Effector memory CD8-positive, alpha-beta T cell (primary cell): ENCODE measurements around the gene NPDC1.

Experiments used
- ATAC-seq: fragments of 150-1000 bp; cut with Tn5 transposase; replicated peaks from 2 replicates; pipeline ENCODE4 v1.10.0; 2021; ENCODE audit warnings: mild to moderate bottlenecking, moderate library complexity
- DNase-seq, 3 experiments: peaks; one replicate each; pipeline ENCODE4 v3.0.0; 2021
- H3K27ac Mint-ChIP-seq, 2 donors: one replicate each; pipeline ENCODE4 v1.8.0; 2022; ENCODE audit warnings: mild to moderate bottlenecking in 2 of 2, mixed read lengths in 2 of 2, moderate library complexity in 2 of 2
- H3K27me3 Mint-ChIP-seq, 2 donors: one replicate each; pipeline ENCODE4 v1.8.0; 2022; ENCODE audit warnings: mixed read lengths in 2 of 2
- H3K36me3 Mint-ChIP-seq: one replicate; pipeline ENCODE4 v1.8.0; 2022; ENCODE audit warnings: mild to moderate bottlenecking, moderate library complexity, mixed read lengths; ENCODE audit not compliant: insufficient read depth
- H3K4me1 Mint-ChIP-seq, 2 donors: one replicate each; pipeline ENCODE4 v1.8.0; 2022; ENCODE audit warnings: low read depth in 2 of 2, mixed read lengths in 2 of 2
- H3K4me3 Mint-ChIP-seq, 2 donors: one replicate each; pipeline ENCODE4 v1.8.0; 2022; ENCODE audit warnings: mild to moderate bottlenecking in 2 of 2, mixed read lengths in 2 of 2, moderate library complexity in 2 of 2
- H3K9me3 Mint-ChIP-seq, 2 donors: one replicate each; pipeline ENCODE4 v1.8.0; 2022; ENCODE audit warnings: mixed read lengths in 2 of 2
- total RNA-seq, 9 experiments: gene quantifications; one replicate each; lab custom pipeline; 2026; lab: John Stamatoyannopoulos, UW

Gene NPDC1, protein sequence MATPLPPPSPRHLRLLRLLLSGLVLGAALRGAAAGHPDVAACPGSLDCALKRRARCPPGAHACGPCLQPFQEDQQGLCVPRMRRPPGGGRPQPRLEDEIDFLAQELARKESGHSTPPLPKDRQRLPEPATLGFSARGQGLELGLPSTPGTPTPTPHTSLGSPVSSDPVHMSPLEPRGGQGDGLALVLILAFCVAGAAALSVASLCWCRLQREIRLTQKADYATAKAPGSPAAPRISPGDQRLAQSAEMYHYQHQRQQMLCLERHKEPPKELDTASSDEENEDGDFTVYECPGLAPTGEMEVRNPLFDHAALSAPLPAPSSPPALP
- total RNA-seq, result 7.6 to 41.0 (median 16.1) reads per million in 9 experiments

DNA sequence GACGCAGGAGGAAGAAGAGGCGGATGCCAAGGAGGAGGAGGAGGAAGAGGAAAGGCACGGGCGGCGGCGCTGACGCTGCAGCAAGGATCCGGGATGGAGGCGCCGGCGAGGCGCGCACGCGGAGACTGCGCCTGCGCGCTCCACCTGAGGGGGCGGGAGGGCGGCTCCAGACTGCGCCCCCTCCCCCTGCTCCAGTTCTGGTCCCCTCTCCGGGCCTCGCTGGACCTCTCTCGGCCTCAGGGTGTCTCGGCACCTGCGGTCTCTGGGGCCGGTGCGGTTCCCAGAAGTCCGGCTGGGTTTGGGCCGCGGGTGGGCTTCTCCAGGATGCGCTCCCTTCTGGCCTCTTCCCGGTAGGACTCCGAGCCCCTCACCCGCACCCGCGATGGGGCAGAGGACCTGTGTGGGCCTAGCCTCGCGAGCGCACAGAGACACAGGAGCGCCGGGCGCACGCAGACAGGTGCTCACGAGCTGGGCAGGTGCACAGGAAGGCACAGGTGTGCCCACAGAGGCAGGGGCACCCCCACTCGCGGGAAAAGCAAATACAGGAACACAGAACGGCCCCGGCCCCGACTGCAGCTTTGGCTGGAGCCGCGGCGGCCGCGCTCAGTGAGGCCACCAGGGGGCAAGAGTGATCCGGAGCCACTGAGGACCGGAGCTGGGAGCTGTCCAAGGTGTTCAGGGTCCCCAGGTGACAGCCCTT lies at the start of gene NPDC1:
NPDC1 (minus strand) TSS at position 90 of the 700 bp plus-strand sequence. CDS start 188 bp downstream, outside the sequence.
- H3K27me3 Mint-ChIP-seq, result peaks cover 27 to 48% of the 10 kb centered on the region in 2 donors
- no peak within 1 kb of the TSS for H3K27ac Mint-ChIP-seq
- H3K36me3 Mint-ChIP-seq, result peaks cover 28% of the 10 kb centered on the region
- ATAC-seq (peak; percentile 83), DNase-seq (peak; percentile 78 to 82 (median 78))
- peaks cover 7 to 21% of the 10 kb centered on the region in 2 donors for H3K4me1 Mint-ChIP-seq
- no peaks in the 10 kb centered on the region for H3K9me3 Mint-ChIP-seq
- H3K4me3 Mint-ChIP-seq, result peak within 1 kb of the TSS; percentile 71 to 82

DNA sequence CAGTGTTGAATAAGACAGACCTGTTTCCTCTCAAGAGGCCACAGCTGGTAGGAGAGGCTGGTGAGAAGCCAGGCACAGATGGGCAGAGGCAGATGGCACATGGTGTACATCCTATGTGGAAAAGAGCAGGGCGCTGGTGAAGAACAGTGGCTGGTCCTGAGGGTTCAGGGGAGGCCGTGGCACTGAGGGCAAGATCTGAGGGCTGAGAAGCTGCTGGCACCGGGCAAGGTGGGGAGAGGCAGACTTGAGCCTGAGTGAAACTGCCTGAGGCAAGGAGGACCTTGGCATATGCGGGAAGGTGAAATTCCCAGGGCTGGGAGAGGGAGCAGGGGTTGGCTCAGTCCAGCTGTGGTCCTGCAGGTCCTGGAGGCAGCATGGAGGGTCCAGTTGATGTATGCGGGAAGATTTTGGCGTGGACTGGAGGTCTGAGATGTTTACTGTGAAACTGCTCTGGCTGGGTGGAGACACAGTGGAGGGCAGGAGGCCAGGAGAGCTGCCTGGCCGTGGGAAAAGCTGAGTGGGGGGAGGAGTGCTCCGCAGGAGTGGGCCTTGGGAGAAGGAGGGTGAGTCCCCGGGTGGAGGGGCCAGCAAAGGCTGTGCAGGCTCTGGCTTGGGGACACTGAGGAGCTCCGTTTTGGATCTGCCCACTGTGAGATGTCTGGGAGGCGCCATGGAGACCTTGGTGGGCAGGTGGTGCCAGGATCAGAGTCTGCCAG lies 43.4 kb upstream of the NPDC1 start:
- H3K27ac Mint-ChIP-seq, result peak overlapping the region in 1 of 2 donors; percentile 50
- ATAC-seq, result no peak
- peaks cover 26 to 28% of the 10 kb centered on the region in 2 donors for H3K4me1 Mint-ChIP-seq
- H3K9me3 Mint-ChIP-seq, result no peaks in the 10 kb centered on the region
- no peak for DNase-seq
- peaks cover 38% of the 10 kb centered on the region for H3K36me3 Mint-ChIP-seq
- H3K27me3 Mint-ChIP-seq, result no peaks in the 10 kb centered on the region
- H3K4me3 Mint-ChIP-seq, result no peak overlapping the region

DNA sequence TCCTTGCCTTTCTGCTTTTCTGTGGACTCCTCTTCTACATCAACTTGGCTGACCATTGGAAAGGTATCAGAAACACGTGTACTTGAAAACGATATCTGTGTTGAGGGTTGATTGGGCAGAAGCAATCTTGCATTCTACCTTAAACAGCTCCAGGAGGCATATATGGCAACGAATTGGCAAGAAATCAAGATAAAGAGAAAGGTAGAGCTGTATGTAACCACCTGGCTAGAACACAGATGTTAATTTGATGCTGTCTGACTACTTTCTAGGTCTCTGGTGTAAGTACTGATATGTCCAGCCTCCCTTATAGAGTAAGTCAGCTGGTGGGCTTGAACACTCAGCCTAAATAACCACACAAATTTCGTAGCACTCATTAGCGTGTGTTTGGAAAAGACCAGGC lies 42.1 kb upstream of the NPDC1 start:
- peaks cover 24 to 28% of the 10 kb centered on the region in 2 donors for H3K4me1 Mint-ChIP-seq
- H3K27ac Mint-ChIP-seq, result peak overlapping the region; percentile 83
- H3K9me3 Mint-ChIP-seq, result no peaks in the 10 kb centered on the region
- DNase-seq, result no peak
- H3K27me3 Mint-ChIP-seq, result no peaks in the 10 kb centered on the region
- ATAC-seq, result no peak
- H3K4me3 Mint-ChIP-seq, result peak overlapping the region; percentile 79 to 80
- H3K36me3 Mint-ChIP-seq, result peaks cover 38% of the 10 kb centered on the region

DNA sequence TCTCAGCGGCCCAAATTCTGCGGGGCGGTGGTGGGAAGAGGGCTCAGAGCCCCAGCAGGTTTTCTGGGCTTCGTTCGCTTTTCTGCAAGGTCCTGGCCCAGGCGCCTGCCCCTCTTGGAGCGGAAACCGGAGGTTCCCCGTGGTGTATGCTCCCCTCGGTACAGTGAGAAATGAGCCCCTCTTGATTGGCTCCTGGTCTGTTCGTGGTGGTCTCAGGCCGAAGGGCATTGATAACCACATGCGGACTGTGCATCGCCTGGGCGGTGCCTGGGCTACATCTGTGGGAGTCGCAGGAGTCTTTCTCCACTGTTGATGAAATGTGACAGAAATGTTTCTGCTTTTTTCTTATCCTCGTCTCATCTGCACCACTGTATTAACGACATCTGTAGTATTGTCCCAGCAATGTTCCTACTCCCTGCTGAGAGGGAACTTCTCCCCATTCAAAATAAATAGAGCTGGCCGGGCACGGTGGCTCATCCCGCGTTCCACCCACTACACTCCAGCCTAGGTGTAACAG lies 41.5 kb upstream of the NPDC1 start:
- Mint-ChIP-seq H3K27me3 (no peaks in the 10 kb centered on the region), H3K27ac (peak overlapping the region; percentile 83), H3K9me3 (no peaks in the 10 kb centered on the region), H3K4me1 (peaks cover 24 to 28% of the 10 kb centered on the region in 2 donors), H3K4me3 (peak overlapping the region; percentile 79 to 80), H3K36me3 (peaks cover 35% of the 10 kb centered on the region)
- ATAC-seq, result no peak
- no peak for DNase-seq

DNA sequence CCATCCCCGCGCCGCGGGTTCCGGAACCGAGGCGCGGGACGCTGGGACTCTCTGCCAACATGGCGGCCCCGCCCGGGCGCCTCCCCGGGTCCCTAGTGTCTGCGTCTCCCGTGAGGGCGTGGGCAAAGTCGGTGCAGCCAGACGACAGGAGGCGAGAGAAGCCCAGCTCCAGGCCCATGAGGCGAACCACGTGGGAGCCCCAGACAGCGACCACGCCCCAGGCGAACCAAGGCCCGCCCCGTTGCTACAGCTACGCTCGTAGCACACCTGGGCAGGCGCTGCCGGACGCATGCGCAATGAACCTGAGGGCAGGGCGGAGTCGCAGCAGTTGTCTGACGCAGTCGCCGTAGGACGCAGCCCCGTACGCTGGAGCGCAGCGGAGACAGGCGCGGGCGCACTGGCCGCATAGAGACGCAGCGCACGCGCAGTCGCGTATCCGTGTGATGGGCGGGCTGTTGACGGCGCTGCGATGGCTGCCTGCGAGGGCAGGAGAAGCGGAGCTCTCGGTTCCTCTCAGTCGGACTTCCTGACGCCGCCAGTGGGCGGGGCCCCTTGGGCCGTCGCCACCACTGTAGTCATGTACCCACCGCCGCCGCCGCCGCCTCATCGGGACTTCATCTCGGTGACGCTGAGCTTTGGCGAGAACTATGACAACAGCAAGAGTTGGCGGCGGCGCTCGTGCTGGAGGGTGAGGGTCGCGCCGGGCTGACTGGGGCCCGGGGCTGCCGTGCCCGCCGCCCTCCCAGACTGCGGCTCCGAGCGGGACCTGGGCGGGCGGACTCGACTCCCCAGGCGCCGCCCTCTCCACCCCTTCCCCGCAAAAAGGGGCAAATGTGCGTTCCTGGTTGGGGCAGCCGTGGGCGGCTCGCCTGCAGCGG lies 40.8 kb upstream of the NPDC1 start, which contains the start of gene MAN1B1:
MAN1B1 (plus strand) TSS at position 455 of the 878 bp plus-strand sequence; CDS start at position 470, 15 bp downstream.
- H3K4me3 Mint-ChIP-seq, result peak within 1 kb of the TSS; percentile 90 to 93
- peaks cover 34% of the 10 kb centered on the region for H3K36me3 Mint-ChIP-seq
- no peaks in the 10 kb centered on the region for H3K9me3 Mint-ChIP-seq
- peaks cover 24 to 28% of the 10 kb centered on the region in 2 donors for H3K4me1 Mint-ChIP-seq
- H3K27ac Mint-ChIP-seq, result peak within 1 kb of the TSS; percentile 90 to 94
- H3K27me3 Mint-ChIP-seq, result no peaks in the 10 kb centered on the region
- peak; percentile 76 for ATAC-seq
- peak; percentile 97 to 99 (median 98) for DNase-seq

DNA sequence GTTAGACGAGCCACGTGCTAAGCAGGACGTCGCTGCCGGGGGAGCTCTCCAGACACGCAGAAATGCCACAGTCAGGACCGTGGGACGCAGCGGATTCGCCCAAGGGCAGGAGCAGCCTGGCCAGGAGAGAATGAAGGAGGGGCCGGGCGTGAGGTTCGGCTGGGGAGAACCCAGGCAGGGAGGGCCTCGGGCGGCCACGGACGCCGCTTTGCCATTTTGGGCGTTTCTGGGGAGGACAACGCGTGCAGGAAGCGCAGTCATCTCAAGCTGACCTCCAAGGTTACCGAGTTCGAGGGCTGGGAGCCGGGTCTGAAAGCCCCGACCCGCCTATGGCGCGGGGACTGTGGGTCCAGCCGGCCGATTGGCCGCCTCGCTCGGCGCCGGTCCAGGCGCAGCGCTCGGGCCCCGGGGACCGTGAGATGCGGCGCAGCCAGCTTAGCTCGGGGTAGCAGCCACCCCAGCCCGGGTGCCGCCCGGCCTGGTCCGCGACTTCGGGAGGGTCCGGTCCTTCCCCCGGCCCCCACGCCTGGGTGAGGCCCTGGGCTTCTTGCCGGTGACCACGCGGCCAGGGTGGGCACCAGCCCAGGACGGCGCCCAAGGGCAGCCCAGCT lies 40.0 kb upstream of the NPDC1 start:
- peak in 1 of 3 experiments; percentile 17 for DNase-seq
- ATAC-seq, result peak; percentile 3
- Mint-ChIP-seq H3K4me1 (peaks cover 24 to 26% of the 10 kb centered on the region in 2 donors), H3K36me3 (peaks cover 28% of the 10 kb centered on the region), H3K27ac (peak overlapping the region; percentile 90 to 94), H3K27me3 (no peaks in the 10 kb centered on the region), H3K4me3 (peak overlapping the region; percentile 90 to 93), H3K9me3 (no peaks in the 10 kb centered on the region)

DNA sequence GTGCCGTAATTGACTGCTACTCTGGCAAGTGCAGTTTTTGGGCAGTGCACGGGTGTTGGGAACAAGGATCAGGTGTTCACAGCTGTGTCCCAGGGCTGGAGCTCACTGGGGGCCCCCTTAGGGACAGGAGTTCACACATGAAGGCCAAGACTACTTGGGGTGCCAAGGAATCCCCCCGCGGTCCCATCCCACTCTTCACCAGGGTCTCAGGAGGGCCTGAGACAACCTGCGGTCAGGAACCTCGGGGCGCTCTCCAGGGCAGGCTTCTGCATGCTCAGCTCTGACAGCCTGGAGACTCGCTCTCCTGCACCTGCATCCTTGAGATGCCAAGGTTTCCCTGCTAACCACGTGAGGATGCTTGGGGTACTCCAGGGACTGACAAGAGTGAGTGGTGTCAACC lies 38.5 kb upstream of the NPDC1 start:
- Mint-ChIP-seq H3K4me3 (no peak overlapping the region), H3K36me3 (peaks cover 24% of the 10 kb centered on the region), H3K27me3 (no peaks in the 10 kb centered on the region), H3K27ac (no peak overlapping the region), H3K9me3 (no peaks in the 10 kb centered on the region), H3K4me1 (peaks cover 23 to 24% of the 10 kb centered on the region in 2 donors)
- no peak for ATAC-seq
- no peak for DNase-seq

DNA sequence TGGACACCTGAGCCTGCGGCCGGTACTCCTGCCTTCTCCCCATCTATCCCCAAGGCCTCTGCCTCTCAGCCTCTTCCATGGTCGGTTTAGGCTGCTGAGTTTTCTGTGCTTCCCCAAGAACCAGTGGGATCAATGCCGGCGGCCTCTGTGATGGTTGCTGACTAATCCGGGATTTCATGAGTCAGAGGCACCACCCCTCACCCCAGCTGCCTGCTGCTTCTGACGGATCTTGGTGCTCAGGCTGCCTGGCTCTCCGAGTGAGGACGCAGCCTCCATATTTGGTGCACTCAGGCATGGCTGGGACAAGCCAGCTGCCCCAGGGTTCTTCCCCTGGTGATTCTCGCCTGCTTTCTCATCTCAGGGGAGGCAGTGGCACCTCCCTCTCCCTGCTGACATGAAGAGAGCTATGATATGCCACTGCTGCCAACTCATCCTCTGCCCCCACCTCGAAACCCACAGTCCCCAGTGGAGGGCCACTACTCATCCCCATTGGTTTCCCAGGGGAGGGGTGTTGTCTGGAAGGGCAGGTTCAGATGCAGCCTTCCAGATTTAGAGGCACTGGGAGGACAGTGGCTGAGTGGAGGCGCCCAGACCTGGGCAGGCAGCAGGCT lies 37.5 kb upstream of the NPDC1 start:
- ATAC-seq (no peak), DNase-seq (no peak)
- Mint-ChIP-seq H3K9me3 (no peaks in the 10 kb centered on the region), H3K27ac (no peak overlapping the region), H3K36me3 (peaks cover 19% of the 10 kb centered on the region), H3K4me3 (no peak overlapping the region), H3K27me3 (no peaks in the 10 kb centered on the region), H3K4me1 (peaks cover 16 to 19% of the 10 kb centered on the region in 2 donors)

DNA sequence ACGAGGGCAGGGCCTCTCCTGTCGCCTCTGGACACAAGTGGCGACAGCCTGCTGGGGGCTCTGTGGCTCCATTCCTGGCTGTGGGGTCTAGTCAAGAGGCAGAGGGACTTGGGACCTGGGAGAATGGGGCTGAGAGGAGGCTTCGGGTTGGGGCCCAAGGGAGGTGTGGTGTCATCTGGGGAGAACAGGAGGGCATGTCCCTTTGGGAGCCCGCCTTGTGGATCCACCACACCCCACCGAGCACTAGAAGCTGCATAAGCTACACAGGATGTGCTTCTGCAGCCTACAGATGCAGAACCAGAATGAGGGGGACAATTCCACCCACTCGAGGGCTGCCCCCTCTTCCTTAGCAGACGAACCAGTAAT lies 36.9 kb upstream of the NPDC1 start:
- DNase-seq (no peak), ATAC-seq (no peak)
- Mint-ChIP-seq H3K27me3 (no peaks in the 10 kb centered on the region), H3K4me3 (no peak overlapping the region), H3K36me3 (peaks cover 14% of the 10 kb centered on the region), H3K9me3 (no peaks in the 10 kb centered on the region), H3K4me1 (peaks cover 10 to 15% of the 10 kb centered on the region in 2 donors), H3K27ac (no peak overlapping the region)

DNA sequence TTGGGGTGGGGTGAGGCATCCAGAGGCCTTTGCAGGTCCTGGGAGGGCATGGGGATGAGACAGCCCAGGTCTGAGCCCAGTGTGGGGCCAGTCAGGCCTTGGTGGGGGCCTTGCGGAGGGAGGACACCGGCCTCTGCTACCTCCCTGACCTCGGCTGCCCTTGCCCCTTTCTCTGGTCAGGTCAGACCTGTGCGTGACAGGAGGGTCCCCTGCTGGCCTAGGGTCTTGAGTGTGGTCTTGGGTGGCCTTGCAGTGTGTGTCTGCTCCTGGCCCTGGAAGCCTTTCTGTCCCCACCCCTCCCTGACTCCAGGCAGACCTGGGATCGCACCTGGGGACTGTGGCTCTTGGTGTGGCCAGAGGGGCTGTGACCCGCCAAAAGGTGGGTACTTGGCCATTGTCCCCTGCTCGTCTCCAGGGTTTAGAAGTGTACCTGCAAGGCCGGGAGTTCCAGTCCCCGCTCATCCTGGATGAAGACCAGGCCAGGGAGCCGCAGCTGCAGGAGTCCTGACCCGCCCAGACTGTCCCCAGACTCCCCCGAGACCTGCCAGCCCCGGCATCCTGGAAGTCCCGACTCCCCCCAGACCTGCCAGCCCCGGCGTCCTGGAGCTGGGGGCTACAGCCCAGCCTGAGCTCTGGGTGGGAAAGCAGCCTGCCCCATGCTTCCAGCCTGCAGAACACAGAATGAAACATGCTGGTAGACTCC lies 36.4 kb upstream of the NPDC1 start:
- Mint-ChIP-seq H3K36me3 (peaks cover 14% of the 10 kb centered on the region), H3K4me1 (peaks cover 6 to 9% of the 10 kb centered on the region in 2 donors), H3K27me3 (no peaks in the 10 kb centered on the region), H3K27ac (no peak overlapping the region), H3K9me3 (no peaks in the 10 kb centered on the region), H3K4me3 (no peak overlapping the region)
- ATAC-seq (no peak), DNase-seq (no peak)

DNA sequence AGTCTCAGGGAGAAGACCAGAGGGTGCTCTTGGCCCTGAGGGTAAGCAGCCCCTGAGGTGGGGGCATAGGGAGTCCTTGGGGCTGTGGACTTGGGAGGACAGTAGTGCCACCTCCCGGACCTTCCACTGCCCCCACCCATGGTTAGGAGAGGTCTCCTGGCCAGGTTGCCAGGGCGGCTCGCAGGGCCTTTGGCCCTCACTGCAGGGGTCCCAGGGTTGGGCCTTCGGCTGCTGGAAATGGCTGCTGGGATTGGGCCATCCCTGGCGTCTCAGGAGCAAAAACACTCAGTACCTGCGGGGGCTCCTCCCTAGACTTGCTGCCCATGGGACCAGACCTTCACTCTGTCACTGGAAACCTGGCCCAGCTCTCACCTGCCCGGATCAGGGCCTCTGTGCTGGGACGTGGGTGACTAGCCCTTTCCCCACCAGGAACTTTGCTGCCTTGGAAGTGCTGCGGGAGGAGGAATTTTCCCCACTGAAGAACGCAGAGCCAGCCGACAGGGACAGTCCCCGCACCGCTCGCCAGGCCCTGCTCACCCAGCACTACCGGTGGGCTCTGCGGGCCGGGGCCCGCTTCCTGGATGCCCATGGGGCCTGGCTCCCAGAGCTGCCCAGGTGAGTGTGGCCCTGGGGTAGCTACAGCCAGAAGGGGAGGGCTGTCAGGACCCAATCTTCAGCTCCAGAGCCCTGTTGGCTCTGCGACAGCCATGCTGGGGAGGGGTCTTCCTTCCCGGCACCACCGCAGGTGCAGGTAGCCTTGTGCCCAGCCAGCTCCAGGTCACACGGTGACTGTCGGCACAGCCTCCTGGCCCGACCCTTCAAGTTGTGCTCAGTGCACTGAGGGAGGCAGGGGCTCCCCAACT lies 34.5 kb upstream of the NPDC1 start:
- Mint-ChIP-seq H3K27ac (no peak overlapping the region), H3K4me3 (no peak overlapping the region), H3K4me1 (peaks cover 1 to 4% of the 10 kb centered on the region in 2 donors), H3K27me3 (no peaks in the 10 kb centered on the region), H3K9me3 (no peaks in the 10 kb centered on the region), H3K36me3 (peaks cover 5% of the 10 kb centered on the region)
- no peak for DNase-seq
- ATAC-seq, result no peak
